ENCODE measurements around the gene SUN5.

DNA sequence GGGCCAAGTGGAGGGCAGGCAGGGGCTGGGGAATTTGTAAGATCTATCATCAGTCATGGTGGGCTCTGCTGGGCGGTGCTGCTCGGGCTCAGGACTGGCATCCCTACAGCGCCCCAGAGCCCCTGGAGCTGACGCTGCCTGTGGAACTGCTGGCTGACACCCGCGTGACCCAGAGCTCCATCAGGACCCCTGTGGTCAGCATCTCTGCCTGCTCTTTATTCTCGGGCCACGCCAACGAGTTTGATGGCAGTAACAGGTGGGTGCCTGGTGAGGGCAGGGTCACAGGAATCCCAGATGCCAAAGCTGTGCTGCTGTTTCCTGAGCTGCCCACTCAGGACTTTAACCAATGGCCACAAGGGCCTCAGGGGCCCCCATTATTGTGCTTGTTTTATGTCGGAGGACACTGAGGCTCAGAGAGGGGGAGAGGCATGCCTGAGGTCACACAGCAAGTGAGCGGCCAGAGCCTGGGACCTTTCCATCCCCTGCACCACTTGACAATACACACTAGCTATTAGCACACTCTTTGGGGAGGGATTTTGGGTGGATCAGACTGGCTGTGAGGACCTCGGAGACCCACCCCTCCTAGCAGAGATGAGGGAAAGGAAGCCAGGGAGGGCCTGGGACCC, 9.6 kb upstream of the SUN5 start:
- TF ChIP-seq, protein P1, sequence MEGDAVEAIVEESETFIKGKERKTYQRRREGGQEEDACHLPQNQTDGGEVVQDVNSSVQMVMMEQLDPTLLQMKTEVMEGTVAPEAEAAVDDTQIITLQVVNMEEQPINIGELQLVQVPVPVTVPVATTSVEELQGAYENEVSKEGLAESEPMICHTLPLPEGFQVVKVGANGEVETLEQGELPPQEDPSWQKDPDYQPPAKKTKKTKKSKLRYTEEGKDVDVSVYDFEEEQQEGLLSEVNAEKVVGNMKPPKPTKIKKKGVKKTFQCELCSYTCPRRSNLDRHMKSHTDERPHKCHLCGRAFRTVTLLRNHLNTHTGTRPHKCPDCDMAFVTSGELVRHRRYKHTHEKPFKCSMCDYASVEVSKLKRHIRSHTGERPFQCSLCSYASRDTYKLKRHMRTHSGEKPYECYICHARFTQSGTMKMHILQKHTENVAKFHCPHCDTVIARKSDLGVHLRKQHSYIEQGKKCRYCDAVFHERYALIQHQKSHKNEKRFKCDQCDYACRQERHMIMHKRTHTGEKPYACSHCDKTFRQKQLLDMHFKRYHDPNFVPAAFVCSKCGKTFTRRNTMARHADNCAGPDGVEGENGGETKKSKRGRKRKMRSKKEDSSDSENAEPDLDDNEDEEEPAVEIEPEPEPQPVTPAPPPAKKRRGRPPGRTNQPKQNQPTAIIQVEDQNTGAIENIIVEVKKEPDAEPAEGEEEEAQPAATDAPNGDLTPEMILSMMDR (IDR thresholded peaks at IDR 0.05), result no peak
- no peak for TF ChIP-seq POLR2AphosphoS5 (IDR thresholded peaks at IDR 0.05)
